Duodenal mucosa (tissue), 2 donors: ENCODE results near the gene ENC1.
"Not testable (repeated sequence)": the region's sequence is repeated elsewhere in the genome, so short reads cannot be mapped to it uniquely, and the experiment has no call there.

Experiments
- H3K27ac ChIP-seq: one replicate; pipeline ENCODE4 v1.7.0; 2013; ENCODE audit warnings: low read depth, low read length
- H3K27me3 ChIP-seq, 2 donors: one replicate each; pipeline ENCODE4 v1.7.0; 2013; ENCODE audit warnings: low read length in 2 of 2, control low read depth in 1 of 2; ENCODE audit not compliant: insufficient read depth in 2 of 2, control insufficient read depth in 1 of 2
- H3K36me3 ChIP-seq, 2 donors: one replicate each; pipeline ENCODE4 v1.7.0; 2013; ENCODE audit warnings: low read length in 2 of 2, control low read depth in 1 of 2; ENCODE audit not compliant: insufficient read depth in 2 of 2, control insufficient read depth in 1 of 2
- H3K4me1 ChIP-seq, 2 donors: one replicate each; pipeline ENCODE4 v1.7.0; 2013; ENCODE audit warnings: low read length in 2 of 2, control low read depth in 1 of 2; ENCODE audit not compliant: insufficient read depth in 2 of 2, control insufficient read depth in 1 of 2
- H3K4me3 ChIP-seq, 2 donors: one replicate each; pipeline ENCODE4 v1.7.0; 2013; ENCODE audit warnings: low read length in 2 of 2, low read depth in 1 of 2
- H3K9ac ChIP-seq, 2 donors: one replicate each; pipeline ENCODE4 v1.7.0; 2013; ENCODE audit warnings: low read length in 2 of 2, low read depth in 1 of 2
- H3K9me3 ChIP-seq, 2 donors: one replicate each; pipeline ENCODE4 v1.7.0; 2013; ENCODE audit warnings: low read length in 2 of 2, control low read depth in 1 of 2; ENCODE audit not compliant: control insufficient read depth in 1 of 2

The ENC1 gene, protein sequence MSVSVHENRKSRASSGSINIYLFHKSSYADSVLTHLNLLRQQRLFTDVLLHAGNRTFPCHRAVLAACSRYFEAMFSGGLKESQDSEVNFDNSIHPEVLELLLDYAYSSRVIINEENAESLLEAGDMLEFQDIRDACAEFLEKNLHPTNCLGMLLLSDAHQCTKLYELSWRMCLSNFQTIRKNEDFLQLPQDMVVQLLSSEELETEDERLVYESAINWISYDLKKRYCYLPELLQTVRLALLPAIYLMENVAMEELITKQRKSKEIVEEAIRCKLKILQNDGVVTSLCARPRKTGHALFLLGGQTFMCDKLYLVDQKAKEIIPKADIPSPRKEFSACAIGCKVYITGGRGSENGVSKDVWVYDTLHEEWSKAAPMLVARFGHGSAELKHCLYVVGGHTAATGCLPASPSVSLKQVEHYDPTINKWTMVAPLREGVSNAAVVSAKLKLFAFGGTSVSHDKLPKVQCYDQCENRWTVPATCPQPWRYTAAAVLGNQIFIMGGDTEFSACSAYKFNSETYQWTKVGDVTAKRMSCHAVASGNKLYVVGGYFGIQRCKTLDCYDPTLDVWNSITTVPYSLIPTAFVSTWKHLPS

DNA sequence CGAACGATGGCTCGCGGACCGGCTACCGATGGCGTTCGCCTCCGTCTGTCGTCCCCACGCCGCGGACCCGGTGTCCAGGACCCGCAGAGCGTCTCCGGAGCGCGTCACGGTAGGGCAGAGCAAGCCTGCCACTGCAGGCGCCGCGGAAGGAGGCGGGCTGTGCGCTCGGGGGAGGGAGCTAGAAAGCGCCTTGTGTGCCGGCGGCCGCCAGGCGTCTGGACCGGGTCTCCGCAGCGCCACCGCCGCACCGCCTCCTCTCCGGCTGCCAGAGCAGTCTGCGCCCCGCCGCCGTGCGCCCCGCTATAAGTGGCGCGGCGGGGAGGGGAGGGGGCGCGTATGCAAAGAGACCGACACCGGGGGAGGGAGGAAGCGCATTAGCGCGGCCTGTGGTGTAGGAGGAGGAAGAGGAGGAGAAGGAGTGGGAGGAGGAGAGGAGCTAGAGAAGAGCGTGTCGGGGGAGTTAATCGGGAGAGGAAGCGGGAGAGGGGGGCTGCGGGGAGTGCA, at the start of gene ENC1:
ENC1 (minus strand) TSS at position 279 of the 504 bp plus-strand sequence. CDS start 4,243 bp downstream, outside the sequence.
- Histone ChIP-seq H3K9ac (peak within 1 kb of the TSS; percentile 78 to 87), H3K4me1 (peaks cover 31 to 38% of the 10 kb centered on the region in 2 donors), H3K36me3 (peaks cover 7 to 8% of the 10 kb centered on the region in 2 donors), H3K27me3 (no peaks in the 10 kb centered on the region), H3K27ac (peak within 1 kb of the TSS; percentile 82), H3K4me3 (peak within 1 kb of the TSS; percentile 84 to 88), H3K9me3 (no peaks in the 10 kb centered on the region)

- Histone ChIP-seq H3K27ac (no peak overlapping the region), H3K4me1 (peaks cover 17 to 18% of the 10 kb centered on the region in 2 donors), H3K9me3 (no peaks in the 10 kb centered on the region), H3K9ac (no peak overlapping the region), H3K27me3 (no peaks in the 10 kb centered on the region), H3K4me3 (peak overlapping the region; percentile 19 to 74), H3K36me3 (peaks cover 7 to 17% of the 10 kb centered on the region in 2 donors)
These were observed 46.6 kb upstream of the ENC1 start for GRCh38 chr5:74686962-74687751.

DNA sequence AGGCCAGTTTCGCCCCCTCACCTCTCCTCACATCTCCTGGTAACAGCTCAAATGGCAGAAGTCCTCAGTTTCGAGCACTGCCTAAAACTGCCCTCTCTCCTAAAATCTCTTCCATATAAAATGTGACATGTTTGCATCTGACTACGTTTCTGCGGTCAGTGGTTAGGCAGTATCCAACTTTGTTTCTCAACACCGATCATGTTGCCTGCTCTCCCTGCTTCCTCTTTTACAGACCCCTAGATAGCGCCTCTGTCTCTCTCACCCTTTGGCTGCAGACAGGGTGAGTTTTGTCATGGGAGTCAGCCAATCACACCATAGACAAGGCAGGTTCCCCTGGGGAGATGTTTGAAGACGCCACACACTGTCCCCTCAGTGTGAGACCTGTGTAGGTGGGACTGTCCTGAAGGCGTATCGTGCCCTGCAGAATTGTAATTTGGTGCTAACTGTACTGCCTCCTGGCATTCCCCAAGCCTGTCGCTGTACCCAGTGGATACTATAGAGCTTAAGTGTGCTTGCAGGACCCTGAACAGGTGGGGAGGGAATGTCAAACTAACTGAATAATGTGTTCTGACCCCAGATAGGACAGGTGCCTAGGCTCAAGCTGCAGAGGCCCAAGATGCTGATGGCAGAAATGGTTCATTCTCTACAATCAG, 45.6 kb upstream of the ENC1 start:
- Histone ChIP-seq H3K27me3 (no peaks in the 10 kb centered on the region), H3K4me1 (peaks cover 17 to 18% of the 10 kb centered on the region in 2 donors), H3K9me3 (no peaks in the 10 kb centered on the region), H3K4me3 (peak overlapping the region; percentile 74 to 91), H3K36me3 (peaks cover 6 to 13% of the 10 kb centered on the region in 2 donors), H3K27ac (no peak overlapping the region), H3K9ac (peak overlapping the region; percentile 85 to 86)

- H3K9me3 ChIP-seq, result no peaks in the 10 kb centered on the region
- peaks cover 17 to 18% of the 10 kb centered on the region in 2 donors for H3K4me1 ChIP-seq
- no peaks in the 10 kb centered on the region for H3K27me3 ChIP-seq
- peaks cover 0 to 5% of the 10 kb centered on the region in 2 donors for H3K36me3 ChIP-seq
- H3K4me3 ChIP-seq, result peak within 1 kb of the TSS; percentile 74 to 91
- H3K27ac ChIP-seq, result peak within 1 kb of the TSS; percentile 71
- peak within 1 kb of the TSS; percentile 85 to 86 for H3K9ac ChIP-seq
These were observed 44.6 kb upstream of the ENC1 start, which contains the start of gene HEXB for GRCh38 chr5:74684900-74685851. Gene HEXB, plus strand, starts transcription at chr5:74685233. Its CDS starts 28 bp downstream, at chr5:74685261.

DNA sequence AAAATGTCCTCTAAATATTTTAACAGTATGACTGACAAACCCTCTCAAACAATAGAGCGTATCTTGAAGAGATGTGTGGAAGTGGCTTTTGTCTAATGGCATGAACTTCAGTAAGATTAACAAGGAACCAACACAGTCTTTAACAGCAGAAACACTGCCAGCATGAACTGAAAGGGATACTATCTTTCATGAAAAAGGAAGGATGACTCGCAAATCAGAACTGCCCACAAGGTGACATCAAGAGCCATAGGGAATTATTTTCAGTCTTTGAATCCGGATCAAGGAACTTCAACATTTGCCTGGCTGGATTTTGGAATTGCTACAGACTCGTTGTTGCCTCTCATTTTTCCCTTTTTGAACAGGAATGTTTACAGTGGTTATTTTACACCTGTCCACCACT, 39.4 kb upstream of the ENC1 start:
- Histone ChIP-seq H3K27ac (no peak overlapping the region), H3K4me3 (no peak overlapping the region), H3K9ac (no peak overlapping the region), H3K4me1 (no peaks in the 10 kb centered on the region), H3K36me3 (no peaks in the 10 kb centered on the region), H3K9me3 (no peaks in the 10 kb centered on the region), H3K27me3 (no peaks in the 10 kb centered on the region)

DNA sequence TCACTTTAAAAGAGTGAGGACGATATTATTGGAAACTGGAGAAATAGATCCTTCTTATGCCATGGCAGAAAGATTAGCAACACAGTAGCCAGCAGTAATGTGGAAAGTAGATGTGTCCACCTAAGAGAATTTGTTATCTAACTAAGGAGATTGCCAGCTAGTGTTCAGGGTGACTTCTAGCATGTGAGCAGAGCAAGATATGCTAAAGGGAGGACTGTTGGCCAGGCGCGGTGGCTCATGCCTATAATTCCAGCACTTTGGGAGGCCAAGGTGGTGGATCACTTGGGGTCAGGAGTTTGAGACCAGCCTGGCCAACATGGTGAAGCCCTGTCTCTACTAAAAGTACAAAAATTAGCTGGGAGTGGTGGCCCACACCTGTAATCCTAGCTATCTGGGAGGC, 38.8 kb upstream of the ENC1 start:
- not testable (repeated sequence) for H3K4me1 ChIP-seq, H3K27me3 ChIP-seq, H3K4me3 ChIP-seq, H3K9ac ChIP-seq, H3K9me3 ChIP-seq, H3K27ac ChIP-seq, H3K36me3 ChIP-seq

GRCh38 chr5:74678123-74678522, 37.6 kb upstream of the ENC1 start:
- not testable (repeated sequence) for H3K9ac ChIP-seq, H3K27me3 ChIP-seq, H3K4me1 ChIP-seq, H3K36me3 ChIP-seq, H3K4me3 ChIP-seq, H3K27ac ChIP-seq, H3K9me3 ChIP-seq

DNA sequence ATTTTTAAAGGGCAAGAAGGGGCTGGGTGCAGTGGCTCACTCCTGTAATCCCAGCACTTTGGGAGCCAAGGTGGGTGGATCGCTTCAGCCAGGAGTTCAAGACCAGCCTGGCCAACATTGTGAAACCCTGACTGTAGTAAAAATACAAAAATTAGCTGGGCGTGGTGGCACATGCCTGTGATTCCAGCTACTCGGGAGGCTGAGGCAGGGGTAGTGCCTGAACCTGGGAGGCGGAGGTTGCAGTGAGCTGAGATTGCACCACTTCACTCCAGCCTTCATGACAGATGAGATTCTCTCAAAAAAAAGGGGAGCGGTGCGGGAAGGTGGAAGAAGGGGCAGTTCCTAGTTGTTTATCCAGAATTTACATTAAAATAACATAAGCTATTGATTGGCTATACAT, 35.9 kb upstream of the ENC1 start:
- not testable (repeated sequence) for H3K27me3 ChIP-seq, H3K4me1 ChIP-seq, H3K9ac ChIP-seq, H3K27ac ChIP-seq, H3K4me3 ChIP-seq, H3K36me3 ChIP-seq, H3K9me3 ChIP-seq
